8988T (cell line): ENCODE measurements around the gene CRABP2.

Experiments
- DNase-seq: peaks from one replicate; pipeline ENCODE4 v3.0.0; 2011

Gene CRABP2

GRCh38 chr1:156707417-156708217 is 2.2 kb upstream of the CRABP2 start:
- no peak for DNase-seq

GRCh38 chr1:156706657-156707416 is 1.5 kb upstream of the CRABP2 start:
- DNase-seq = no peak

- peak; percentile 62 for DNase-seq
Measured at GRCh38 chr1:156705918-156706656, 704 bp upstream of the CRABP2 start.

- peak; percentile 54 for DNase-seq
Measured at GRCh38 chr1:156704930-156705320, 458 bp downstream of the CRABP2 start.

GRCh38 chr1:156704166-156704711 is 1.1 kb downstream of the CRABP2 start:
- DNase-seq = no peak

- DNase-seq = no peak
Measured at GRCh38 chr1:156703741-156704140, 1.6 kb downstream of the CRABP2 start.

GRCh38 chr1:156703336-156703735 is 2.0 kb downstream of the CRABP2 start:
- no peak for DNase-seq

- no peak for DNase-seq
Measured at GRCh38 chr1:156700736-156701531, 4.4 kb downstream of the CRABP2 start.

GRCh38 chr1:156698995-156699394 is 6.4 kb downstream of the CRABP2 start:
- no peak for DNase-seq

GRCh38 chr1:156697481-156697880 is 7.9 kb downstream of the CRABP2 start:
- no peak for DNase-seq

GRCh38 chr1:156696755-156697154 is 8.6 kb downstream of the CRABP2 start:
- DNase-seq = no peak

GRCh38 chr1:156694690-156694962 is 10.8 kb downstream of the CRABP2 start:
- no peak for DNase-seq

- no peak for DNase-seq
Measured at GRCh38 chr1:156693848-156694689, 11.3 kb downstream of the CRABP2 start.

GRCh38 chr1:156692925-156693847 is 12.2 kb downstream of the CRABP2 start:
- no peak for DNase-seq

- DNase-seq = no peak
Measured at GRCh38 chr1:156692441-156692924, 12.9 kb downstream of the CRABP2 start.

GRCh38 chr1:156691665-156692440 is 13.5 kb downstream of the CRABP2 start:
- DNase-seq = peak; percentile 47

GRCh38 chr1:156691191-156691590 is 14.2 kb downstream of the CRABP2 start:
- DNase-seq = no peak

GRCh38 chr1:156690675-156691036 is 14.7 kb downstream of the CRABP2 start:
- no peak for DNase-seq

- no peak for DNase-seq
Measured at GRCh38 chr1:156689953-156690674, 15.3 kb downstream of the CRABP2 start.
